ENCODE measurements around the gene HHEX.
"Not testable (repeated sequence)": the region's sequence is repeated elsewhere in the genome, so short reads cannot be mapped to it uniquely, and the experiment has no call there.

The HHEX gene

GRCh38 chr10:92689663-92690210 lies at the start of gene HHEX:
Gene HHEX, plus strand, starts transcription at chr10:92689955. Its CDS starts 32 bp downstream, at chr10:92689987.
- Histone ChIP-seq H3K27me3 (no peaks in the 10 kb centered on the region), H3K27ac (peak within 1 kb of the TSS; percentile 95), H3K4me3 (ENCODE audit: low read depth in 1 of 2, low read length in 1 of 2) (peak within 1 kb of the TSS; percentile 85 to 100), H3K36me3 (peaks cover 24% of the 10 kb centered on the region), H3K9me3 (no peaks in the 10 kb centered on the region), H3K4me1 (ENCODE audit: control insufficient read depth in 1 of 2, insufficient read depth in 1 of 2, low read depth in 1 of 2, low read length in 1 of 2) (peaks cover 52 to 54% of the 10 kb centered on the region in 2 experiments)
- TF ChIP-seq CTCF (IDR thresholded peaks at IDR 0.05), result peak; percentile 29

GRCh38 chr10:92640107-92640506 lies 49.6 kb upstream of the HHEX start:
- Histone ChIP-seq H3K4me1 (ENCODE audit: control insufficient read depth in 1 of 2, insufficient read depth in 1 of 2, low read depth in 1 of 2, low read length in 1 of 2) (no peaks in the 10 kb centered on the region), H3K9me3 (no peaks in the 10 kb centered on the region), H3K27me3 (no peaks in the 10 kb centered on the region), H3K36me3 (peaks cover 13% of the 10 kb centered on the region), H3K27ac (no peak overlapping the region), H3K4me3 (ENCODE audit: low read depth in 1 of 2, low read length in 1 of 2) (no peak overlapping the region)
- TF ChIP-seq CTCF (IDR thresholded peaks at IDR 0.05), result no peak

- Histone ChIP-seq H3K9me3 (no peaks in the 10 kb centered on the region), H3K4me3 (ENCODE audit: low read depth in 1 of 2, low read length in 1 of 2) (no peak overlapping the region), H3K36me3 (peaks cover 11% of the 10 kb centered on the region), H3K27me3 (no peaks in the 10 kb centered on the region), H3K4me1 (ENCODE audit: control insufficient read depth in 1 of 2, insufficient read depth in 1 of 2, low read depth in 1 of 2, low read length in 1 of 2) (no peaks in the 10 kb centered on the region), H3K27ac (no peak overlapping the region)
- TF ChIP-seq CTCF (IDR thresholded peaks at IDR 0.05), result no peak
These were observed 48.3 kb upstream of the HHEX start for GRCh38 chr10:92641492-92641891.

- H3K27me3 ChIP-seq, result no peaks in the 10 kb centered on the region
- no peaks in the 10 kb centered on the region for H3K4me1 ChIP-seq (ENCODE audit: control insufficient read depth in 1 of 2, insufficient read depth in 1 of 2, low read depth in 1 of 2, low read length in 1 of 2)
- no peak for TF ChIP-seq CTCF (IDR thresholded peaks at IDR 0.05)
- no peak overlapping the region for H3K4me3 ChIP-seq (ENCODE audit: low read depth in 1 of 2, low read length in 1 of 2)
- no peaks in the 10 kb centered on the region for H3K9me3 ChIP-seq
- H3K36me3 ChIP-seq, result peaks cover 32% of the 10 kb centered on the region
- no peak overlapping the region for H3K27ac ChIP-seq
These were observed 44.8 kb upstream of the HHEX start for GRCh38 chr10:92644921-92645320.

- not testable (repeated sequence) for H3K27ac ChIP-seq; H3K9me3 ChIP-seq; H3K27me3 ChIP-seq; H3K4me3 ChIP-seq (ENCODE audit: low read depth in 1 of 2, low read length in 1 of 2); H3K4me1 ChIP-seq (ENCODE audit: control insufficient read depth in 1 of 2, insufficient read depth in 1 of 2, low read depth in 1 of 2, low read length in 1 of 2)
- H3K36me3 ChIP-seq, result peaks cover 44% of the 10 kb centered on the region
These were observed 38.9 kb upstream of the HHEX start for GRCh38 chr10:92650864-92651263.

- no peaks in the 10 kb centered on the region for H3K27me3 ChIP-seq
- no peak overlapping the region for H3K4me3 ChIP-seq (ENCODE audit: low read depth in 1 of 2, low read length in 1 of 2)
These were observed 34.3 kb upstream of the HHEX start for GRCh38 chr10:92655426-92655825.

More at GRCh38 chr10:92655426-92655825, 34.3 kb upstream of the HHEX start:
- no peak for TF ChIP-seq CTCF (IDR thresholded peaks at IDR 0.05)
- no peaks in the 10 kb centered on the region for H3K4me1 ChIP-seq (ENCODE audit: control insufficient read depth in 1 of 2, insufficient read depth in 1 of 2, low read depth in 1 of 2, low read length in 1 of 2)
- H3K27ac ChIP-seq, result no peak overlapping the region
- H3K9me3 ChIP-seq, result no peaks in the 10 kb centered on the region
- peaks cover 18% of the 10 kb centered on the region for H3K36me3 ChIP-seq
